GM18858 (cell line): ENCODE results near the gene EFNA2.

ENCODE experiments used
- ATAC-seq: cut with Tn5 transposase; IDR thresholded peaks from one replicate; pipeline ENCODE4 v1.9.1; 2021; ENCODE audit not compliant: unreplicated experiment

EFNA2 gene

GRCh38 chr19:1283207-1283916 is 2.3 kb upstream of the EFNA2 start:
- ATAC-seq, result no peak

- ATAC-seq, result no peak
Measured at GRCh38 chr19:1283917-1284292, 1.8 kb upstream of the EFNA2 start.

GRCh38 chr19:1284293-1284978 is 1.2 kb upstream of the EFNA2 start:
- ATAC-seq, result no peak

- ATAC-seq, result no peak
Measured at GRCh38 chr19:1284979-1285736, 515 bp upstream of the EFNA2 start.

GRCh38 chr19:1286487-1287353 is 1.0 kb downstream of the EFNA2 start:
- no peak for ATAC-seq

- ATAC-seq, result no peak
Measured at GRCh38 chr19:1287354-1288225, 1.9 kb downstream of the EFNA2 start.

GRCh38 chr19:1288226-1288612 is 2.5 kb downstream of the EFNA2 start:
- no peak for ATAC-seq

GRCh38 chr19:1288833-1289685 is 3.4 kb downstream of the EFNA2 start:
- no peak for ATAC-seq

- ATAC-seq, result no peak
Measured at GRCh38 chr19:1289686-1290025, 4.0 kb downstream of the EFNA2 start.

- no peak for ATAC-seq
Measured at GRCh38 chr19:1290196-1290702, 4.6 kb downstream of the EFNA2 start.

- no peak for ATAC-seq
Measured at GRCh38 chr19:1290703-1291651, 5.3 kb downstream of the EFNA2 start.

- ATAC-seq, result no peak
Measured at GRCh38 chr19:1291761-1292418, 6.2 kb downstream of the EFNA2 start.

GRCh38 chr19:1292419-1293151 is 6.9 kb downstream of the EFNA2 start:
- no peak for ATAC-seq

- ATAC-seq, result no peak
Measured at GRCh38 chr19:1293782-1294604, 8.3 kb downstream of the EFNA2 start.

- no peak for ATAC-seq
Measured at GRCh38 chr19:1294688-1295087, 9.0 kb downstream of the EFNA2 start.
